Measurements from ENCODE around the gene ZNF473. TPM values are rescaled to one million over a fixed set of nuclear protein-coding genes. Genes with fewer than 3 reads are reported as not detected.

ZNF473 gene
- total and polyA plus RNA-seq, 2 donors (not counting 1 experiment from before 2014, with no cell fraction given), result 5.0 to 6.4 TPM

DNA sequence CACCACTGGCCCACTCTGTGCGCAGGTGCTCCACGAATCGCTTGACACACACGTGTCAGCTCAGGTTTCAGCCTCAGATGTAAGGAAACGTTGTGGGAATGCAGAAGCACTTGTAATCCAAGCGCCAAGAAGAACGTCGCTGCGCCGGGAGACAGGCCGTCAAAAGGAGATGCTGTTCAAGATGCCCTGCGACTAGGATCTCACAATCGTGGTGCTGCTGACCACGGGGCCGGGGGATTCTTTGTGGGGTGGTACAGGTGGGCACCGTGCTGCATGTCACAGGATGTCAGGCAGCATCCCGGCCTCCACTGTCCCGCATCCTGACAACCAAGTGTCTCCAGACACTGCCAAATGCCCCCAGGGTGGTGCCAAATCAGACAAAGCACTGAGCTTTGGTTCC lies 47.9 kb upstream of the ZNF473 start:
- H3K27ac ChIP-seq (ENCODE audit: insufficient read depth, low read length), result no peak overlapping the region
- no peaks in the 10 kb centered on the region for H3K79me2 ChIP-seq (ENCODE audit: control insufficient read depth, insufficient read depth, low read length)
- H3K4me1 ChIP-seq (ENCODE audit: control insufficient read depth, extremely low read depth, insufficient read depth, low read length), result no peaks in the 10 kb centered on the region
- no peak overlapping the region for H3K4me2 ChIP-seq (ENCODE audit: extremely low read depth, insufficient read depth, low read length)
- no peak for DNase-seq (ENCODE audit: low read depth in 2 of 2)
- no peak overlapping the region for H3K4me3 ChIP-seq (replicated peaks in 1 of 4; ENCODE audit: control extremely low read depth in 1 of 4, insufficient read depth in 1 of 4, low read depth in 3 of 4, low read length in 4 of 4)
- no peak overlapping the region for H2AFZ ChIP-seq (ENCODE audit: low read length)
- no peak for TF ChIP-seq EZH2 (IDR thresholded peaks at IDR 0.05; ENCODE audit: low read length, missing control alignments)
- TF ChIP-seq, protein P1, sequence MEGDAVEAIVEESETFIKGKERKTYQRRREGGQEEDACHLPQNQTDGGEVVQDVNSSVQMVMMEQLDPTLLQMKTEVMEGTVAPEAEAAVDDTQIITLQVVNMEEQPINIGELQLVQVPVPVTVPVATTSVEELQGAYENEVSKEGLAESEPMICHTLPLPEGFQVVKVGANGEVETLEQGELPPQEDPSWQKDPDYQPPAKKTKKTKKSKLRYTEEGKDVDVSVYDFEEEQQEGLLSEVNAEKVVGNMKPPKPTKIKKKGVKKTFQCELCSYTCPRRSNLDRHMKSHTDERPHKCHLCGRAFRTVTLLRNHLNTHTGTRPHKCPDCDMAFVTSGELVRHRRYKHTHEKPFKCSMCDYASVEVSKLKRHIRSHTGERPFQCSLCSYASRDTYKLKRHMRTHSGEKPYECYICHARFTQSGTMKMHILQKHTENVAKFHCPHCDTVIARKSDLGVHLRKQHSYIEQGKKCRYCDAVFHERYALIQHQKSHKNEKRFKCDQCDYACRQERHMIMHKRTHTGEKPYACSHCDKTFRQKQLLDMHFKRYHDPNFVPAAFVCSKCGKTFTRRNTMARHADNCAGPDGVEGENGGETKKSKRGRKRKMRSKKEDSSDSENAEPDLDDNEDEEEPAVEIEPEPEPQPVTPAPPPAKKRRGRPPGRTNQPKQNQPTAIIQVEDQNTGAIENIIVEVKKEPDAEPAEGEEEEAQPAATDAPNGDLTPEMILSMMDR (conservative IDR thresholded peaks at IDR 0.05 in 1 of 2, IDR thresholded peaks at IDR 0.05 in 1 of 2; ENCODE audit: low read depth in 1 of 2, low read length in 2 of 2), result no peak
- H4K20me1 ChIP-seq (ENCODE audit: control insufficient read depth, extremely low read depth, insufficient read depth, low read length), result no peaks in the 10 kb centered on the region
- no peak overlapping the region for H3K9ac ChIP-seq (ENCODE audit: insufficient read depth, low read length)
- H3K36me3 ChIP-seq (ENCODE audit: control insufficient read depth, insufficient read depth, low read length), result no peaks in the 10 kb centered on the region
- H3K9me3 ChIP-seq (ENCODE audit: control insufficient read depth, insufficient read depth, low read depth, low read length), result no peaks in the 10 kb centered on the region
- H3K27me3 ChIP-seq (ENCODE audit: control insufficient read depth, insufficient read depth, low read length), result no peaks in the 10 kb centered on the region

DNA sequence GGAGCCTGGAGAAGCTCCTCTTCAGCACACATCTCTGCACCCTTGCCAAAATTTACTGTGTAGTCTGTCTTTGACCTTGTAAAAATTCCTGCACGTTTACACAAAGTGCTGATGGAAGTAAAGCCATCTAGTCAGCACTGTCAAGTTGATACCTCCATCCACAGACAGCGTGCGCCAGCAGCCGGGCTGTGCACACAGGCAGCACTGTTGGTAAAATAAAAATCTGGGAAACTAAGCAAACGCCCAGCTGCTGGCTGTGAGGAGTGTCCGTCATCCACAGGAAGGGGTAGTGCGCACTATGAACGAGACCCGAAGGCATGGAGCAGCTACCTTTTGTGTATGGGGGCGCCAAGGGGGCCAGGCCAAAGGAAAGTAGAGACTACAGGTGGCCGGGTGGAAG lies 47.5 kb upstream of the ZNF473 start:
- Histone ChIP-seq H3K9me3 (ENCODE audit: control insufficient read depth, insufficient read depth, low read depth, low read length) (no peaks in the 10 kb centered on the region), H3K4me1 (ENCODE audit: control insufficient read depth, extremely low read depth, insufficient read depth, low read length) (no peaks in the 10 kb centered on the region), H3K79me2 (ENCODE audit: control insufficient read depth, insufficient read depth, low read length) (no peaks in the 10 kb centered on the region), H2AFZ (ENCODE audit: low read length) (no peak overlapping the region), H3K4me3 (replicated peaks in 1 of 4; ENCODE audit: control extremely low read depth in 1 of 4, insufficient read depth in 1 of 4, low read depth in 3 of 4, low read length in 4 of 4) (no peak overlapping the region), H3K27me3 (ENCODE audit: control insufficient read depth, insufficient read depth, low read length) (no peaks in the 10 kb centered on the region), H4K20me1 (ENCODE audit: control insufficient read depth, extremely low read depth, insufficient read depth, low read length) (no peaks in the 10 kb centered on the region), H3K27ac (ENCODE audit: insufficient read depth, low read length) (no peak overlapping the region), H3K9ac (ENCODE audit: insufficient read depth, low read length) (no peak overlapping the region), H3K4me2 (ENCODE audit: extremely low read depth, insufficient read depth, low read length) (no peak overlapping the region), H3K36me3 (ENCODE audit: control insufficient read depth, insufficient read depth, low read length) (no peaks in the 10 kb centered on the region)
- DNase-seq (ENCODE audit: low read depth in 2 of 2), result no peak
- TF ChIP-seq, protein P1 (conservative IDR thresholded peaks at IDR 0.05 in 1 of 2, IDR thresholded peaks at IDR 0.05 in 1 of 2; ENCODE audit: low read depth in 1 of 2, low read length in 2 of 2), result no peak
- TF ChIP-seq EZH2 (IDR thresholded peaks at IDR 0.05; ENCODE audit: low read length, missing control alignments), result no peak

GRCh38 chr19:49981603-49982593 lies 43.9 kb upstream of the ZNF473 start:
- Histone ChIP-seq H3K27ac (ENCODE audit: insufficient read depth, low read length) (no peak overlapping the region), H3K36me3 (ENCODE audit: control insufficient read depth, insufficient read depth, low read length) (no peaks in the 10 kb centered on the region), H3K9ac (ENCODE audit: insufficient read depth, low read length) (no peak overlapping the region), H3K9me3 (ENCODE audit: control insufficient read depth, insufficient read depth, low read depth, low read length) (no peaks in the 10 kb centered on the region), H3K4me2 (ENCODE audit: extremely low read depth, insufficient read depth, low read length) (no peak overlapping the region), H3K4me1 (ENCODE audit: control insufficient read depth, extremely low read depth, insufficient read depth, low read length) (no peaks in the 10 kb centered on the region), H4K20me1 (ENCODE audit: control insufficient read depth, extremely low read depth, insufficient read depth, low read length) (no peaks in the 10 kb centered on the region), H3K27me3 (ENCODE audit: control insufficient read depth, insufficient read depth, low read length) (no peaks in the 10 kb centered on the region), H2AFZ (ENCODE audit: low read length) (no peak overlapping the region), H3K4me3 (replicated peaks in 1 of 4; ENCODE audit: control extremely low read depth in 1 of 4, insufficient read depth in 1 of 4, low read depth in 3 of 4, low read length in 4 of 4) (no peak overlapping the region), H3K79me2 (ENCODE audit: control insufficient read depth, insufficient read depth, low read length) (no peaks in the 10 kb centered on the region)
- TF ChIP-seq, protein P1 (conservative IDR thresholded peaks at IDR 0.05 in 1 of 2, IDR thresholded peaks at IDR 0.05 in 1 of 2; ENCODE audit: low read depth in 1 of 2, low read length in 2 of 2), result no peak
- TF ChIP-seq EZH2 (IDR thresholded peaks at IDR 0.05; ENCODE audit: low read length, missing control alignments), result no peak
- no peak for DNase-seq (ENCODE audit: low read depth in 2 of 2)
